Measurements from ENCODE around the gene HSPA1A. TPM values are rescaled to one million over a fixed set of nuclear protein-coding genes. Genes with fewer than 3 reads are reported as not detected.
"Not testable (repeated sequence)": the region's sequence is repeated elsewhere in the genome, so short reads cannot be mapped to it uniquely, and the experiment has no call there.

Gene HSPA1A
- polyA plus RNA-seq, 3 donors: 144 to 215 (median 200) TPM

DNA sequence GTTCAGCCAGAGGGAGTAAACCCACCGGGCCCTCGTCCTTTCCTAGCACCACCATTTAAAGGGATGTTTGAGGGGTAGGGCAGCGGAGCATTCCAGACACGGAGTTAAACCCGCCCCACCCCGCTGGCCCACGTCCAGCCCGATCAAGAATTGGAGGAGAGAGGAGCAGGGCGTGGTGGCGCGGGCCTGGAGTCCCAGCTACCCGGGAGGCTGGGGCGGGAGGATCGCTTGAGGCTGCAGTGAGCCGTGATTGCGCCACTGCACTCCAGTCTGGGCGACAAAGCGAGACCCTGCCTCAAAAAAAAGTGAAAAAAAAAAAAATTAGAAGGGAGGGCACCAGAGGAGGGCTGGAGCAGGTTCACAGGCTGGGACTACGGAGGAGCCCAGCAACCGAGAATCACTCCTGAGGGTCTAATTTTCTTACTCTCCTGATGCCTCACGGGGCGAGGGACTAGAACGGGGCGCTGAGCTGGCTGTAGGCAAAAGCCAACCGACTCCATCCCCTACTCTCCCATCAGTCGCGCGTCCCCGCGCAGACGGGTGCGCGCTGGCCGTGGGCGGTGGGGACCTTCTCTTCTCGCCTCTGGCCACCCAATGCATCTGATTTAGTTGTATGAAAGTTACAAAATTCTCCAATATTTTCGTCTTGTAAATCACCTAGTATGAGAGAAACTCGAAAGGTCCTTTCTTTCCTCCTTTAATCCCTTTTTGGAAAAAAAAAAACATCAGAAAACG lies 6.1 kb downstream of the HSPA1A start:
- H3K27ac Mint-ChIP-seq: peak overlapping the region; percentile 91 to 97 (median 94)
- peaks cover 0 to 4% (median 0%) of the 10 kb centered on the region in 3 donors for H3K27me3 Mint-ChIP-seq (ENCODE audit: low read depth in 3 of 3)
- H3K79me2 ChIP-seq (ENCODE audit: insufficient read depth, low read length): peaks cover 54% of the 10 kb centered on the region
- DNase-seq: peak; percentile 24 to 45 (median 30)
- H3K9ac ChIP-seq (ENCODE audit: insufficient read depth, low read length, poor library complexity, severe bottlenecking): peak overlapping the region; percentile 70
- H3K36me3 Mint-ChIP-seq: peaks cover 0 to 8% of the 10 kb centered on the region in 2 donors
- no peaks in the 10 kb centered on the region for H3K27me3 ChIP-seq (ENCODE audit: control insufficient read depth in 2 of 2, insufficient read depth in 2 of 2, low read length in 2 of 2)
- H3K36me3 ChIP-seq (replicated peaks in 1 of 2; ENCODE audit: control insufficient read depth in 1 of 2, insufficient read depth in 2 of 2, low read length in 2 of 2): no peaks in the 10 kb centered on the region
- no peaks in the 10 kb centered on the region for H3K9me3 ChIP-seq (replicated peaks in 1 of 2; ENCODE audit: control insufficient read depth in 1 of 2, insufficient read depth in 1 of 2, low read length in 2 of 2)
- peaks cover 0 to 2% (median 0%) of the 10 kb centered on the region in 7 donors for H3K9me3 Mint-ChIP-seq
- H3K4me3 Mint-ChIP-seq: peak overlapping the region; percentile 87 to 92
- WGBS (ENCODE audit: insufficient coverage): 2% methylated on average over 13 of the region's 39 CpGs
- H4K20me1 ChIP-seq (ENCODE audit: insufficient read depth, low read length): no peaks in the 10 kb centered on the region
- H3K4me3 ChIP-seq (replicated peaks in 1 of 3; ENCODE audit: low read depth in 2 of 3, low read length in 3 of 3): peak overlapping the region; percentile 56 to 93 (median 72)
- peak overlapping the region; percentile 69 to 76 for H3K27ac ChIP-seq (ENCODE audit: low read depth in 1 of 2, low read length in 2 of 2)
- H3K4me2 ChIP-seq (replicated peaks; ENCODE audit: extremely low read depth, low read length, poor library complexity, severe bottlenecking): peak overlapping the region; percentile 98
- peaks cover 69 to 86% of the 10 kb centered on the region in 2 donors for H3K4me1 ChIP-seq (ENCODE audit: control insufficient read depth in 1 of 2, insufficient read depth in 2 of 2, low read length in 2 of 2)
- H2AFZ ChIP-seq (ENCODE audit: insufficient read depth, low read depth, low read length, poor library complexity, severe bottlenecking): peak overlapping the region; percentile 89
- H3K4me1 Mint-ChIP-seq: peaks cover 71% of the 10 kb centered on the region
- intact Hi-C loops (cut with micrococcal nuclease): no loop called here
- TF ChIP-seq, protein P1, sequence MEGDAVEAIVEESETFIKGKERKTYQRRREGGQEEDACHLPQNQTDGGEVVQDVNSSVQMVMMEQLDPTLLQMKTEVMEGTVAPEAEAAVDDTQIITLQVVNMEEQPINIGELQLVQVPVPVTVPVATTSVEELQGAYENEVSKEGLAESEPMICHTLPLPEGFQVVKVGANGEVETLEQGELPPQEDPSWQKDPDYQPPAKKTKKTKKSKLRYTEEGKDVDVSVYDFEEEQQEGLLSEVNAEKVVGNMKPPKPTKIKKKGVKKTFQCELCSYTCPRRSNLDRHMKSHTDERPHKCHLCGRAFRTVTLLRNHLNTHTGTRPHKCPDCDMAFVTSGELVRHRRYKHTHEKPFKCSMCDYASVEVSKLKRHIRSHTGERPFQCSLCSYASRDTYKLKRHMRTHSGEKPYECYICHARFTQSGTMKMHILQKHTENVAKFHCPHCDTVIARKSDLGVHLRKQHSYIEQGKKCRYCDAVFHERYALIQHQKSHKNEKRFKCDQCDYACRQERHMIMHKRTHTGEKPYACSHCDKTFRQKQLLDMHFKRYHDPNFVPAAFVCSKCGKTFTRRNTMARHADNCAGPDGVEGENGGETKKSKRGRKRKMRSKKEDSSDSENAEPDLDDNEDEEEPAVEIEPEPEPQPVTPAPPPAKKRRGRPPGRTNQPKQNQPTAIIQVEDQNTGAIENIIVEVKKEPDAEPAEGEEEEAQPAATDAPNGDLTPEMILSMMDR (IDR thresholded peaks at IDR 0.05): no peak

DNA sequence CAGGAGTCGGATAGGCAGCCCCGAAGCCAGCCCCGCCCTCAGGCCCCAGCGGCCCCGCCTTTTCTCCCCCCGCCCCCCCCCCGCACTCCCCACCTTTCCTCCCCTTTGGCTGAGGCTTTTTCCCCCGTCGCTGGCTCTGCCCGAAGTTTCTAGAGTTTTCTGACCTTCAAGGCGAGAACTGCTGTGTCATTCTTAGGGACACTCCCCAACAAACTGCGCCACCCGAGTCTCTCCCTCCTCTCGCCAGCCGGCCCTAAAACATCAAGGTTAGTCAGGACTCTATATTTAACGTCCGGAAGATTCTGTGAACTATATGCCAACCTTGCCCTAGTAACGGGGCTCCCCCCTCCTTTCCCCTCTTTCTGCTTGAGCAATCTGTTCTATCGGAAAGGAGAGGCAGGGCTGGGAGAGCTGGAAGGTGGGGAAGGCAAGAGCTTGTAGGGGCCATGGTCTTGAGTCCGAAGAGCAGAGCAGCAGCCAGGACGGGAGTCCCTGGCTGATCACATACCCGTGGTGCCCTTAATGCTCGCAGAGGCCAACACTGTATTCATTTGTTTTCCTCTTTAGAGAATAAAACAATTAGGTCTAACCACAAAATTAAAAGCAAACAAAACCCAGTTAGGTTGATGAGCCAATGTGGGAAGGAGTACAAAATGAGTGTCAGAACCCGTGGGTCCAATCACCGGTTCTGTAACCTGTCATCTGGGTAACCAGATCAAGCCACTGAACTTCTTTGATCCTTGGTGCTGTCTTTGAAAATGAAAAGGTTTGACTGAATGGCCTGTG lies 6.9 kb downstream of the HSPA1A start:
- TF ChIP-seq, protein P1 (IDR thresholded peaks at IDR 0.05): no peak
- Histone ChIP-seq H4K20me1 (ENCODE audit: insufficient read depth, low read length) (no peaks in the 10 kb centered on the region), H3K36me3 (replicated peaks in 1 of 2; ENCODE audit: control insufficient read depth in 1 of 2, insufficient read depth in 2 of 2, low read length in 2 of 2) (no peaks in the 10 kb centered on the region), H3K9me3 (replicated peaks in 1 of 2; ENCODE audit: control insufficient read depth in 1 of 2, insufficient read depth in 1 of 2, low read length in 2 of 2) (no peaks in the 10 kb centered on the region), H3K9ac (ENCODE audit: insufficient read depth, low read length, poor library complexity, severe bottlenecking) (peak overlapping the region; percentile 70), H3K79me2 (ENCODE audit: insufficient read depth, low read length) (peaks cover 52% of the 10 kb centered on the region), H3K27ac (ENCODE audit: low read depth in 1 of 2, low read length in 2 of 2) (peak overlapping the region; percentile 69 to 76), H3K27me3 (ENCODE audit: control insufficient read depth in 2 of 2, insufficient read depth in 2 of 2, low read length in 2 of 2) (no peaks in the 10 kb centered on the region), H3K4me1 (ENCODE audit: control insufficient read depth in 1 of 2, insufficient read depth in 2 of 2, low read length in 2 of 2) (peaks cover 73 to 92% of the 10 kb centered on the region in 2 donors), H2AFZ (ENCODE audit: insufficient read depth, low read depth, low read length, poor library complexity, severe bottlenecking) (peak overlapping the region; percentile 89), H3K4me3 (replicated peaks in 1 of 3; ENCODE audit: low read depth in 2 of 3, low read length in 3 of 3) (peak overlapping the region; percentile 56 to 93 (median 72)), H3K4me2 (replicated peaks; ENCODE audit: extremely low read depth, low read length, poor library complexity, severe bottlenecking) (peak overlapping the region; percentile 98)
- Mint-ChIP-seq H3K9me3 (peaks cover 0 to 2% (median 0%) of the 10 kb centered on the region in 7 donors), H3K27me3 (ENCODE audit: low read depth in 3 of 3) (peaks cover 0 to 4% (median 0%) of the 10 kb centered on the region in 3 donors), H3K27ac (peak overlapping the region; percentile 91 to 97 (median 94)), H3K4me3 (peak overlapping the region; percentile 87 to 92), H3K4me1 (peaks cover 78% of the 10 kb centered on the region), H3K36me3 (peaks cover 0 to 8% of the 10 kb centered on the region in 2 donors)
- 0% methylated on average over 8 of the region's 25 CpGs for WGBS (ENCODE audit: insufficient coverage)
- peak; percentile 68 to 89 (median 76) for DNase-seq
- intact Hi-C loops (cut with micrococcal nuclease): no loop called here

DNA sequence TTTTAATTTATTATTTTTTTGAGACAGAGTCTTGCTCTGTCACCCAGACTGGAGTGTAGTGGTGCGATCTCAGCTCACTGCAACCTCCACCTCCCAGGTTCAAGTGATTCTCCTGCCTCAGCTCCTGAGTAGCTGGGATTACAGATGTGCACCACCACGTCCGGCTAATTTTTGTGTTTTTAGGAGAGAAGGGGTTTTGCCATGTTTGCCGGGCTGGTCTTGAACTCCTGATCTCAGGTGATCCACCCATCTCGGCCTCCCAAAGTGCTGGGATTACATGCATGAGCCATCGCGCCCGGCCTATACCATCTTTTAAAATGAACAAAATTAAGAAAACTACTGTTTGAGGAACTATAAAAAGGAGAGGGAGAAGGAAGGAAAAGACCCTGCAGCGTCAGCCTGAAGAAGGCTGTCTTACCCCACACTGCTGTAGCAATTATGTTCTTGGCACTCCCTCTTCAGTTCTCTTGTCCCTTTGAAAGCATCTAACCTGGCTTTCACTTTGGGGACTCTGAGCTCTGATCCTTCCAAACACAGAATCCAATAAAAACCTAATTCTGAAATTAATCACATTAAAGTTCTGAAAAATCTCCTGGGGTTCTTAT lies 8.4 kb downstream of the HSPA1A start:
- peak overlapping the region; percentile 84 to 91 (median 87) for H3K27ac Mint-ChIP-seq
- intact Hi-C loops (cut with micrococcal nuclease); H3K27me3 ChIP-seq (ENCODE audit: control insufficient read depth in 2 of 2, insufficient read depth in 2 of 2, low read length in 2 of 2); H3K36me3 Mint-ChIP-seq; H3K9ac ChIP-seq (ENCODE audit: insufficient read depth, low read length, poor library complexity, severe bottlenecking); H3K9me3 Mint-ChIP-seq; H4K20me1 ChIP-seq (ENCODE audit: insufficient read depth, low read length); H3K9me3 ChIP-seq (replicated peaks in 1 of 2; ENCODE audit: control insufficient read depth in 1 of 2, insufficient read depth in 1 of 2, low read length in 2 of 2); H3K36me3 ChIP-seq (replicated peaks in 1 of 2; ENCODE audit: control insufficient read depth in 1 of 2, insufficient read depth in 2 of 2, low read length in 2 of 2); H3K27me3 Mint-ChIP-seq (ENCODE audit: low read depth in 3 of 3): not testable (repeated sequence)
- H3K4me1 Mint-ChIP-seq: peaks cover 67% of the 10 kb centered on the region
- Histone ChIP-seq H3K27ac (ENCODE audit: low read depth in 1 of 2, low read length in 2 of 2) (peak overlapping the region; percentile 37 to 43), H3K4me3 (replicated peaks in 1 of 3; ENCODE audit: low read depth in 2 of 3, low read length in 3 of 3) (peak overlapping the region in 1 of 3 experiments; percentile 33), H3K79me2 (ENCODE audit: insufficient read depth, low read length) (peaks cover 43% of the 10 kb centered on the region), H3K4me1 (ENCODE audit: control insufficient read depth in 1 of 2, insufficient read depth in 2 of 2, low read length in 2 of 2) (peaks cover 65 to 77% of the 10 kb centered on the region in 2 donors), H3K4me2 (replicated peaks; ENCODE audit: extremely low read depth, low read length, poor library complexity, severe bottlenecking) (peak overlapping the region; percentile 98), H2AFZ (ENCODE audit: insufficient read depth, low read depth, low read length, poor library complexity, severe bottlenecking) (peak overlapping the region; percentile 4)
- WGBS (ENCODE audit: insufficient coverage): no CpG with 5 or more reads among the region's 9 CpGs
- DNase-seq: peak in 2 of 3 donors; percentile 31 to 46
- H3K4me3 Mint-ChIP-seq: peak overlapping the region; percentile 56 to 80
